ENCODE results near the gene PHGDH.
"Not testable (repeated sequence)": the region's sequence is repeated elsewhere in the genome, so short reads cannot be mapped to it uniquely, and the experiment has no call there.

Gene PHGDH

GRCh38 chr1:119711804-119712341 is at the start of gene PHGDH:
Gene PHGDH, plus strand, starts transcription at chr1:119711934. Its CDS starts 89 bp downstream, at chr1:119712023.
- DNase-seq (ENCODE audit: low read depth), result peak; percentile 87

- no peak for DNase-seq (ENCODE audit: low read depth)
These were observed 49.7 kb upstream of the PHGDH start for GRCh38 chr1:119662034-119662437.

DNA sequence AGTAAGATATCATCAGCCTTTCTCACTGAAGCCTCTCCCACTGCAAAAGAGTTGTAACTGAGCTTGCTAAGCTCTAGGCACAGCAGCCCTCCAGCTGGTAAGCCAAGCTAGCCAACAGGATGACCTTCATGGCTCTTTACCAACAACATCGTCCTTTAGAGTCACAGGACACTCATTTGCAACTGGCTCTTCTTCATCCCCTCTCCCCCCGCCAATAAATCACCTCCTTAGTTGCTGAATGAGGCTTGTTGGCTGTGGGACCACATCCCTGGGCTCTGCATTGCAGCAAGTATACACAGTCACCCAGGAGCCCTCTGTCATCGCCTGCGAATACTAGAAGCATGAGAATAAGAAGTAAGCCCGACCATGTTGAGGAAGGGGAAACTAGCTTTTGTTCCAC is 47.7 kb upstream of the PHGDH start:
- DNase-seq (ENCODE audit: low read depth), result no peak

DNA sequence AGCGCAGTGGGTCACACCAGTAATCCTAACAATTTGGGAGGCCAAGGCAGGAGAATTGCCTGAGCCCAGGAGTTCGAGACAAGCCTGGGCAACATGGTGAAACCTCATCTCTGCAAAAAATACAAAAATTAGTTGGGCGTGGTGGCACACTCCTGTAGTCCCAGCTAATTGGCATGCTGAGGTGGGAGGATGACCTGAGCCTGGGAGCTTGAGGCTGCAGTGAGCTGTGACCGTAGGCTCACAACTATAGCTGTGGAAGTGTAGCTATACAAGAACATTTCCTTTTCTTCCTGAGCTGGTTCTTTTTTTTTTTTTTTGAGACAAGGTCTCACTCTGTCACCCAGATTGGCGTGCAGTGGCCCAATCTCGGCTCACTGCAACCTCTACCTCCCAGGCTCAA is 44.6 kb upstream of the PHGDH start:
- no peak for DNase-seq (ENCODE audit: low read depth)

DNA sequence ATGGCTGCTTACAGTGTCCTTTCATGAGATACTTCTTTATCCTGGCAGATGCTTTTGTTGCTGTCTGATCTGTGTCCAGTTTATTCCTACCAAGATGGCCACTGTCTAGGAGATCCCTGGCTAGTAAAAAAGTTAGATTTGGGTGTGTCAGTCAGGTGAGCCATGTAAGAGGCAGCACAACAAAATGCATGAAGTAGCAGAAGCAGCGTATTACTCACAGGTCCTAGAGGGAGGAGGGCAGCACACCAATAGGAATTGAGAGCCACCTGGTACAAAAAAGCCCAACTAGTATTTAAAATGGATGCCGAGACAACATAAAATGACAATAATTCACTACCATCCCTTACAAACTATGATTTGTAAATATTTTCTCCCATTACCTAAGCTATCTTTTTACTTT is 40.8 kb upstream of the PHGDH start:
- no peak for DNase-seq (ENCODE audit: low read depth)

GRCh38 chr1:119673171-119673940 is 38.4 kb upstream of the PHGDH start:
- no peak for DNase-seq (ENCODE audit: low read depth)

GRCh38 chr1:119674111-119674526 is 37.6 kb upstream of the PHGDH start:
- no peak for DNase-seq (ENCODE audit: low read depth)

GRCh38 chr1:119674835-119675289 is 36.9 kb upstream of the PHGDH start:
- peak; percentile 58 for DNase-seq (ENCODE audit: low read depth)

- peak; percentile 86 for DNase-seq (ENCODE audit: low read depth)
These were observed 36.1 kb upstream of the PHGDH start for GRCh38 chr1:119675349-119676345.

DNA sequence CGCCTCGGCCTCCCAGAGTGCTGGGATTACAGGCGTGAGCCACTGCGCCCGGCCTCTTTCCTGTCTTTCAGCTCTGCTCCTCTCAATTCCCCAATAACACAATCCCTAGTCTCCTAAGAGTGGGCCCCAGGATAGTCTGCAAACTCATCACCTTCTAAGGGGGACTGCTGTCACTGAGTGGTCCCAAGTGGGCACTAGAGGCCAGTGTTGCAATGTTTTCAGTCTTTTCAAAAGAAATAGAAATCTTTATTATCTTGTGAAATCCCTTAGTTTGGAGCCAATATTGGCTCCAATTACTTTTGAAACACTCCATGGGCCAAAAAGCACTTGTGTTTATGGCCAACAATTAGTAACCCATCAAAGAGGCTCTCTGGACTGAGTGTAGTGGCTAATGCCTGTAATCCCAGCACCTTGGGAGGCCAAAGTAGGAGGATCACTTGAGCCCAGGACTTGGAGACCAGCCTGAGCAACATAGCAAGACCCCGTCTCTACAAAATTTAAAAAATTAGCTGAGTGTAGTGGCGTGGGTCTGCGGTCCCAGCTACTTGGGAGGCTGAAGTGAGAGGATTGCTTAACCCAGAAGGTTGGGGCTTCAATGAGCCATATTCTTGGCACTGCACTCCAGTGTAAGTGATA is 35.0 kb upstream of the PHGDH start:
- DNase-seq (ENCODE audit: low read depth), result no peak

DNA sequence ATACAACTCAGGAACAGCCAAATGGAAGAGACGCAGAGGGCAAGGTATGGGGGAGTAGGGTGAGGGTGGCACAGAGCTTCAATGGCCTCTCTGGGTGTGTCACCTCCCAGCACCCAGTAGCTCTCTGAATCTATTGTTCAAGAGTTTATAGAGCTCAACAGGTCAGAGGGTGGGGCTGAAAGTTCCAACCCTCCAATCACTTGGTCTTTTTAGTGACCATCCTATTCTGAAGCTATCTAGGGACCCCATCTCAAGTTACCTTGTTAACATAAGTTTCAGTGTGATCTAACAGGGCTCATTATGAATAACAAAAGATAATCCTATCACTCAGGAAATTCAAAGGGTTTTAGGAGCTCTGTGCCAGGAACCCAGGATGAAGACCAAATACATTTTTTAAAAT is 32.5 kb upstream of the PHGDH start:
- DNase-seq (ENCODE audit: low read depth), result no peak

DNA sequence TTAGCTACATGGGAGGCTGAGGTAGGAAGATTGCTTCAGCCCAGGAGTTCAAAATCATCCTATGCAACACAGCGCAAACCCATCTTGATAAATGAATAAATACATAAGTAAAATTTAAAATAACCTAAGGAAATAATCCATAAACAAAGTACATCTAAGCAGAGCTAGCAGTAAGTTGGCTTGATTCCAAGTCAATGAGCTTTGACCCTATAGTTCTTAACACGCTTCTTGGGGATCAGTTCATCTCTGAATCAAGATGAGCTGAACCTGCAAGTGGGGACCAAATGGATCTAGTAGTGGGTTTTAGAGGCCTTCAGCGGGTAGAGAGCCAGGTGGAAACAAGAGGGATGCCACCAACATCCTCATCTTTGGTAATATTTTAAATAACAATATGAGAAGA is 31.5 kb upstream of the PHGDH start:
- DNase-seq (ENCODE audit: low read depth), result no peak

DNA sequence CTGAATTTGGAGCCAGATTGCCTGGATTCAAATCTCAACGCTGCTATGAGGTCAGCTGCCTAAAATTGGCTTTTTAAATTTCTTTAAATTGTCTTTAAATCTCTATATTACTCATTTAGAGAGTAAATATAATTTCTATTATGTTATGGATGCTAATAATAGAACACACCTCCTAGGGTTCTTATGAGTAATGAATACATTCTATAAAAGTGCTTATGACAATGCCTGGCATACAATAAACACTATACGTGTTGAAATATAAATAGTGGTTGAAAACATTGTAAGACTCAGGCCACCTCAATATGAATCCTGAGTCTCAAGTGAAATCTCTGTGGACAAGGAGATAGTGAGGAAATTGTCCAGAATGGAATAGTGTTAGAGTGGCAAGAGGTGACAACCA is 31.0 kb upstream of the PHGDH start:
- DNase-seq (ENCODE audit: low read depth), result no peak

- no peak for DNase-seq (ENCODE audit: low read depth)
These were observed 30.2 kb upstream of the PHGDH start for GRCh38 chr1:119681560-119681959.

DNA sequence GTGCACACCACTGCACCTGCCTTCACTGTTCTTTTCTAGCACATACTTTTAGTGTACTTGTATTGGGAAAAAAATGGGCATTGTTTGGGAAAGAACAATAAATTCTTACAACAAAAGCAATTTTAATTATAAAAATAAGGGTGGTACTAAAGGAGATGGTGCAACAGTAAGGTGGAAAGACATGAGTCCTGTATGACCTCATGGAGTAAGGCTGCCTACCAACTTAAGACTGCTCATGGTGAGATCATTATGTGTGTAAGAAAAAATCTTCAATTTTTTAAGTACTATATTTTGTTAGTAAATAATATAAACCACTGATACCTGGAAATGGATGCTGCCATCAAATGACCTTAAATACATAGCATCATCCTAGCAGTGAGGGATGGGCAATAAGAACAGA is 29.6 kb upstream of the PHGDH start:
- DNase-seq (ENCODE audit: low read depth), result no peak

DNA sequence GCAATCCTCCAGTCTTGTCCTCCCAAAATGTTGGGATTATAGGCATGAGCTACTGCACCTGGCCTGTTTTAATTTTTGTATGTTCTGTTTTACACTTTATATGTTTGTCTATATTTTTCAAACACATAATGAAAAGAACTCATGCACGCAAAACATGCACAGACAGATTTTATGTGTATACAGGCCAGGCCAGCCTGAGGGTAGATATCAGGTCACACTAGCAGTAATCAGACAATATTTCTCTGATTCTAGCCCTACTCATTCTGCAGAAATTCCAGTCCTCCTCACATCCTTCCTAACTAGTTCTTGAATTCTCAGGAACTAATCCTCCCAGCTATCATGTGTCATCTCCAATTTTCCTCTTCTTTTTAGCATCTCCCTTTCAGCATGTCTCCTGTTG is 27.8 kb upstream of the PHGDH start:
- no peak for DNase-seq (ENCODE audit: low read depth)

GRCh38 chr1:119686661-119687060 is 25.1 kb upstream of the PHGDH start:
- DNase-seq (ENCODE audit: low read depth), result peak; percentile 37

- no peak for DNase-seq (ENCODE audit: low read depth)
These were observed 24.2 kb upstream of the PHGDH start for GRCh38 chr1:119687434-119688079.

- no peak for DNase-seq (ENCODE audit: low read depth)
These were observed 22.9 kb upstream of the PHGDH start for GRCh38 chr1:119688810-119689209.

DNA sequence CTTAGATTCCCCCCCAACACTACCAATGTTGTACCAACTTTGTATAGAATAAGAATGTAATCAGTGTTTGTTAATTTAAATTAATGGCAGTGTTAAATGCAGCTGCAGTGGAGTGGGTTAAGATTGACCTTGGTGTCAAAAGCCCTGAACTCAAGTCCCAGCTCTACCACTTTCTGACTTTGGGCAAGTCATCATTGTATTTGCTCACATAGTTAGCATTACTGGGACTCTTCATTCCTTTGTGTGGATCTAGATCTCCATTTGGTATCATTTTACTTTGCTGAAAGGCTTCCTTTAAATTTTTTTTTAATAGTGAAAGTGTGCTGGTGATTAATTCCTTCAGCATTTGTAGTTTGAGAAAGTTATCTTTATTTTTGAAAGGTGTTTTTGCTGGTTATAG is 22.2 kb upstream of the PHGDH start:
- DNase-seq (ENCODE audit: low read depth), result no peak

DNA sequence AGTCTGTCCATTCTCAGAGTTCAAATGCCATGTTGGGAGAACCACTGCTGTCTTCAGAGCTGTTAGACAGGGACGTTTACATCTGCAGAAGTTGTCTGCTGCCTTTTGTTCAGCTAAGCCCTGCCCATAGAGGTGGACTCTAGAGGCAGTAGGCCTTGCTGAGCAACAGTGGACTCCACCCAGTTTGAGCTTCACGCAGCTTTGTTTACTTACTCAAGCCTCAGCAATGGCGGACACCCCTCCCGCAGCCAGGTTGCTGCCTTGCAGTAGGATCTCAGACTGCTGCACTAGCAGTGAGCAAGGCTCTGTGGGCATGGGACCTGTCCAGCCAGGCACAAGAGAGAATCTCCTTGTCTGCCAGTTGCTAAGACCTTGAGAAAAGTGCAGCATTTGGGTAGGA is 14.9 kb upstream of the PHGDH start:
- not testable (repeated sequence) for DNase-seq (ENCODE audit: low read depth)

DNA sequence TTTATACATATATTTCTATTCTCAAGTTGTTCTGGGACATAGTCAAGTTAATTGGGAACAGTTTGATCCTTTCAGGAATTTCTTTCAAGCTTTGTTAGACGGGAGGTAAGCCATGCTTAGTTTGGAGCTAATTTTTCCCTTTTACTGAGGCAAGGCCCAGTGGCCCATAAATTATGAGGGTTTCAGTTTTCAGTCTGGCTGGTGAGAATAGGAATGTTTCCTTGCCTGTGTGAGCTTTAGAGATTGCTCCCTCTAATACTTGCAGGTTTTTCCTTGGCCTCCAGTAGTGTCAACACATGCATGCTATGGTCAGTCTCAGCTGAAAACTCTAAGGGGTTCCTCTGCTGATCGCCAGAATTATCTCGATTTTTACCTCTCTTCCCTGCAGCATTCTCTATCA is 14.1 kb upstream of the PHGDH start:
- DNase-seq (ENCODE audit: low read depth), result no peak

Data from stromal cell of bone marrow (primary cell).